Dedifferentiated amniotic fluid mesenchymal stem cell (primary cell): ENCODE data around the gene PLTP.
"Not testable (repeated sequence)": the region's sequence is repeated elsewhere in the genome, so short reads cannot be mapped to it uniquely, and the experiment has no call there.

Source experiments
- DNase-seq: peaks from one replicate; pipeline ENCODE4 v3.0.0-alpha.2; 2016; ENCODE audit errors: extremely low spot score

The PLTP gene

DNA sequence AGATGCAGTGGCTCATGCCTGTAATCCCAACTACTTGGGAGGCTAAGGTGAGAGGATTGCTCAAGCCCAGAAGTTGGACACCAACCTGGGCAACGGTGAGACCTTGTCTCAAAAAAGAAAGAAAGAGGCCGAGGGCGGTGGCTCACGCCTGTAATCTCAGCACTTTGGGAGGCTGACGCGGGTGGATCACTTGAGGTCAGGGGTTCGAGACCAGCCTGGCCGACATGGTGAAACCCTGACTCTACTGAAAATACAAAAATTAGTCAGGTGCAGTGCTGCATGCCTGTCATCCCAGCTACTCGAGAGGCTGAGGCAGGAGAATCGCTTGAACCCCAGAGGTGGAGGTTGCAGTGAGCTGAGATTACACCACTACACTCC, 37.9 kb downstream of the PLTP start:
- not testable (repeated sequence) for DNase-seq

DNA sequence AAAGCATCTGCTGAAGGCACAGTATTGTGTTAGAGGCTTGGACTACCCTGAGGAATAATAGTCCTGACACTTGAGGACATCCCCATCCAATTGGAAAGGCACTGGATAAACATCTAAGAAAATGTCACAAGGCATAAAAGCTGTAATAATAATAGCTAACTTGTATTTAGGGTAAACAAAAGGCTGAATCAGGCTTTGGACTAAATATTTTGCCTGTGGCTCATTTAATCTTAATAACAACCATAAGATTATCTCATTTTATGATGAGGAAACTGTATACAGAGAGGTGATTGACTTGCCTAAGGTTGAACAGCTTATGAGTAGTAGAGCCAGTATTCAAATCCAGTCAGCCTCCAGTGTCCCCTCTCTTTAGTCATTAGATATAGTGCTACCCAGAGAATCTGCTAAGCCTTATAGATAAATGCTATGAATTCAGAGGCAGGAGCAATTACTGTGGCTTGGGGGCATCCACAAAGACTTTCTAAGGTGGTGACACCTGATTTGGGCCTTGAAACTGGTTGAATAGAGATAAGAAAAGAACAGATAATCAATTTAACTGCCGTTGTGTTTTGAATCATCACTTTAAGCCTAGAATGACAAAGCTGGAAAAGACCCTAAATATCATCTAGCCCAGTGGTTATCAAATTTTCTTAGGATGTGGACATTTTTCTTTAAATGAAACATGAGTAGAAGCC, 38.4 kb downstream of the PLTP start:
- no peak for DNase-seq

DNA sequence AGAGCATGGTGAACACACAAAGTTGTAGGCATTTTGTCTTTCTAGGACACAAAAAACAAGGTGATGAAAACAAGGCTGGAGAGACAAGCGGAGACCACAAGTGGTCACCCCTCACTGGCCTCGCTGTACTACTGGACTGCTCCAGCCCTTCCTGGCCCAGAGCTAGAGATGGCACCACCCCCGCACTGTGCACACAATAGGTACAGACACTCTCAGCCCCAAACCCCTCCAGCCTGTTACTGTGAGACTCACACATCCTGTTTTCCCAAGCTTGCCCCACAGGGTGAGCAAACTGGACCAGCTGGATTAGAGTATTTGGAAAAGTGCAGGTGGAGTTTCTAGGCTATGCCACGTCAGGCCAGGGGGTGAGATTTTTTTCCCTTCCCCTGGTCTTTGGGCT, 39.3 kb downstream of the PLTP start:
- DNase-seq = no peak

GRCh38 chr20:45867819-45868176, 44.2 kb downstream of the PLTP start:
- no peak for DNase-seq

- DNase-seq = no peak
These were observed 44.7 kb downstream of the PLTP start for GRCh38 chr20:45867136-45867818.

- no peak for DNase-seq
These were observed 45.5 kb downstream of the PLTP start for GRCh38 chr20:45866454-45866853.

GRCh38 chr20:45863543-45864470, 48.1 kb downstream of the PLTP start:
- no peak for DNase-seq

- DNase-seq = no peak
These were observed 50.5 kb downstream of the PLTP start for GRCh38 chr20:45861221-45862075.

GRCh38 chr20:45860560-45861220, 51.3 kb downstream of the PLTP start:
- DNase-seq = no peak

DNA sequence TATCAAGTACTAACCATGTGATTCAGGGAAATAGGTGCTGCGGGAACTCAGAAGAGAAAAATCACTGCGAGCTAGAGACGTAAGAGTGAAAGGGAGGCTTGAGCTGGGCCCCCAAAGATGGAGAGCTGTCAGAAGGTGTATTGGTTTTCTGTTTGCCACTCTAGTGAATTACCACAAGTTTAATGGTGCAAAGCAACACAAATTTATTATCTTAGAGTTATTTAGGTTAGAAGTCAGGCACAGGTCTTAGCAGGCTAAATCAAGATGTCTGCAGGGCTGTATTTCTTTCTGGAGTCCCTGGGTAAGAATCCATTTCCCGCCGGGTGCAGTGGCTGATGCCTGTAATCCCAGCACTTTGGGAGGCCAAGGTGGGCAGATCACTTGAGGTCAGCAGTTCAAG, 52.0 kb downstream of the PLTP start:
- no peak for DNase-seq

DNA sequence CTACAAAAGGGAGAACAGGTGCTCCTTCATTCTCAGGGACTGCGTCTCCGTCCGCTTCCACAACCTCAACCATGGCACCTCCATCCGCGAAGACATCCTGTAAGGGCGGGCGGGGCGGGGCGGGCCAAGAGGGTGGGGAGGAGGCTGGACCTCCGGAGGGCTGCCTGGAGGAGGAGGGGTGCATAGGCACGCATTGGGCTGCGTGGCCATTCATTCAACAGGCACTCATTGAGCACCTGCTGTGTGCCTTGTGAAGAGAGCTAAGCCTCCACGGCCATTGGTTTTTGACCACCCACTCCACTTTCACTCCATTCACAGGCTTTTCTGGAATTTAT, 54.1 kb downstream of the PLTP start:
- no peak for DNase-seq

DNA sequence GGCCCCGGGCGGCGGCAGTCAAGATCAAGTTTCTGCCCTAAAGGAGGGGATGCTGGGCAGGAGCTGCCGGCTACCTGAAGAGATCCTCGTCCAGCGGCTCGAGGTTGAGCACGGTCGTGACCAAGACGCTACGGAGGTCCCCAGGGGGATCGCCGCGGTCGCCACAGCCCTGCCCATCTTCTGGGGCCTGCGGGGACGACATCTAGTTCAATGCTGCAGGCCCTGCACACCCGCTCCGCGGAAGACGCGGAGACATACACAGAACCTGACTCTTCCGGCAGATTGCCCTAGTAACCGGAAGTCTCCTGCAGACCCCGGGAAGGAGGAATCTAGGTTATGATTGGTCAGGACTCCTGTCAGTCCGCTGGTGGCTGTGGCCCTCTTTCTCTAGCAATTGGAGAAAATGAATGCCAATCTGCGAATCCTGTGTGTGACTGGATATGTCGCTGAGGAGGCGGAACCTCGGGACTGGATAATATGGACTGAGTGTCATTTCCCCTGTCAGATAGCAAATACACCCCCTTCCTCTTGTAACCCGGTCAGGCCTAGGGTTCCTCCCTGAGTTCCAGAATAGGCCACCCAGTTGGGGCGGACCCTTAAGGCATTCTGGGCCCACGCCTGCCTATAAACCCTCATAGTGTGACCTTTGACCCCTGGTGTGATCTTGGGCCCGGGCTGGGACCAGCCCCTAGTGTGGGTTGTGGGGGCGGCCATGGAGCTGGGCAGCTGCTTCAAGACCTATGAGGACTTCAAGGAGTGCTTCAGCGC, 54.7 kb downstream of the PLTP start, which contains the start of the genes ACOT8 and ZSWIM3:
ACOT8 (minus strand) TSS at position 279 of the 768 bp plus-strand sequence; CDS start at position 202, 77 bp downstream.
ZSWIM3 (plus strand) TSS at position 501 of the 768 bp plus-strand sequence; CDS start at position 713, 212 bp downstream.
- DNase-seq = peak; percentile 100

- DNase-seq = no peak
These were observed 58.5 kb downstream of the PLTP start for GRCh38 chr20:45853484-45853883.

GRCh38 chr20:45852326-45852725, 59.6 kb downstream of the PLTP start:
- no peak for DNase-seq

DNA sequence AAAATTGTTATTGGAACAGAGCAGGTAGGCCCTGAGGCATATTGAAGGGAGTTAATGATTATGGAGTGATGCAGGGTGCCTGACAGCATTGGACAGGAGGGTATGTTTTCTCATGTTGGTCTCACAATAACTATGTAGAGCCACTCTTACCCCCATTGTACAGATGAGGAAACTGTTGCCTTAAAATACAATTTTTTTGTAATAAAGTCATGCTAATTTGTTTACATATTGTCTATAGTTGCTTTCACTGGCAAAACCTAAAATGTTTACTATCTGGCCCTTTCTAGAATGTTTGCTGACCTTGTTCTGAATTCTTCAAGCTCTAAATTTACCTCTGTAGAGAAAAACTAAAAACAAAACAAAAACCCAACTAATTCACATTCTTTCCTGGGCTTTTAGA, 60.5 kb downstream of the PLTP start:
- DNase-seq = no peak

GRCh38 chr20:45850926-45851325, 61.0 kb downstream of the PLTP start:
- no peak for DNase-seq

DNA sequence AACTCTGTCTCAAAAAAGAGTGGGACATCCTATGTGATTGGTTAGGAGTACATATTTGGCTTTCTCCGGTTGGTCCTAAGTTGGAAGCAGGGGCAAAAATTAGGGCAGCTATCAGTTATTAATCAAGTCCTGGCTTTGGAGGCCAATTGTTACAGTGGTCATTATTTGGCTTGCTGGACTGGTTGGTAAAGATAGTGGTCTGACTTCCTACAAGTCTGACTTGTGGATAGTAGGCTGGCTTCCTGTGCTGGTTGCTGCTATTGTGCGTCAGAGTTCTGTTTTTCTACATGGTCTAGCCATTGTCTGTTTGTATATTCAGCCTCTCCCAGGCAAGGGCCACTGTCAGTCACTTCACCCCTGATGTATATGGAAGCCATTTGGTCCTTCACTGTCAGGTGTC, 61.7 kb downstream of the PLTP start:
- DNase-seq = no peak

- no peak for DNase-seq
These were observed 62.9 kb downstream of the PLTP start for GRCh38 chr20:45848969-45849582.
